Parathyroid adenoma (tissue), 2 donors: ENCODE data around the gene CCDC97.
"Not testable (repeated sequence)": the region's sequence is repeated elsewhere in the genome, so short reads cannot be mapped to it uniquely, and the experiment has no call there.

Source experiments
- H2AFZ ChIP-seq: fragments of 300-600 bp; sonication (generic); one replicate; pipeline ENCODE4 v1.7.0; 2017; ENCODE audit warnings: antibody characterized with exemption, mild to moderate bottlenecking
- H3K27ac ChIP-seq: fragments of 300-600 bp; sonication (generic); one replicate; pipeline ENCODE4 v1.7.0; 2017
- H3K27me3 ChIP-seq: fragments of 300-600 bp; sonication (generic); one replicate; pipeline ENCODE4 v1.7.0; 2017; ENCODE audit warnings: low read length; ENCODE audit not compliant: control insufficient read depth, insufficient read depth
- H3K36me3 ChIP-seq: fragments of 300-600 bp; sonication (generic); one replicate; pipeline ENCODE4 v1.7.0; 2017; ENCODE audit warnings: low read length; ENCODE audit not compliant: control insufficient read depth, insufficient read depth
- H3K4me1 ChIP-seq: fragments of 300-600 bp; sonication (generic); one replicate; pipeline ENCODE4 v1.7.0; 2017; ENCODE audit warnings: control low read depth
- H3K4me2 ChIP-seq: fragments of 300-600 bp; sonication (generic); one replicate; pipeline ENCODE4 v1.7.0; 2017; ENCODE audit warnings: low read length
- H3K4me3 ChIP-seq: fragments of 300-600 bp; sonication (generic); one replicate; pipeline ENCODE4 v1.7.0; 2017; ENCODE audit warnings: low read depth, low read length
- H3K79me2 ChIP-seq: fragments of 300-600 bp; sonication (generic); one replicate; pipeline ENCODE4 v1.7.0; 2017; ENCODE audit warnings: control low read depth
- H3K9ac ChIP-seq: fragments of 300-600 bp; sonication (generic); one replicate; pipeline ENCODE4 v1.7.0; 2017; ENCODE audit warnings: mild to moderate bottlenecking
- H3K9me3 ChIP-seq: fragments of 300-600 bp; sonication (generic); one replicate; pipeline ENCODE4 v1.7.0; 2017; ENCODE audit warnings: low read length; ENCODE audit not compliant: control insufficient read depth
- TF ChIP-seq, protein P1 (sequence below): fragments of 300-600 bp; sonication (generic); IDR thresholded peaks from one replicate; pipeline ENCODE4 v1.7.0; 2017; ENCODE audit warnings: antibody characterized with exemption, mild to moderate bottlenecking
- donor health status: primary hyperparathyroidism.

Gene CCDC97

DNA sequence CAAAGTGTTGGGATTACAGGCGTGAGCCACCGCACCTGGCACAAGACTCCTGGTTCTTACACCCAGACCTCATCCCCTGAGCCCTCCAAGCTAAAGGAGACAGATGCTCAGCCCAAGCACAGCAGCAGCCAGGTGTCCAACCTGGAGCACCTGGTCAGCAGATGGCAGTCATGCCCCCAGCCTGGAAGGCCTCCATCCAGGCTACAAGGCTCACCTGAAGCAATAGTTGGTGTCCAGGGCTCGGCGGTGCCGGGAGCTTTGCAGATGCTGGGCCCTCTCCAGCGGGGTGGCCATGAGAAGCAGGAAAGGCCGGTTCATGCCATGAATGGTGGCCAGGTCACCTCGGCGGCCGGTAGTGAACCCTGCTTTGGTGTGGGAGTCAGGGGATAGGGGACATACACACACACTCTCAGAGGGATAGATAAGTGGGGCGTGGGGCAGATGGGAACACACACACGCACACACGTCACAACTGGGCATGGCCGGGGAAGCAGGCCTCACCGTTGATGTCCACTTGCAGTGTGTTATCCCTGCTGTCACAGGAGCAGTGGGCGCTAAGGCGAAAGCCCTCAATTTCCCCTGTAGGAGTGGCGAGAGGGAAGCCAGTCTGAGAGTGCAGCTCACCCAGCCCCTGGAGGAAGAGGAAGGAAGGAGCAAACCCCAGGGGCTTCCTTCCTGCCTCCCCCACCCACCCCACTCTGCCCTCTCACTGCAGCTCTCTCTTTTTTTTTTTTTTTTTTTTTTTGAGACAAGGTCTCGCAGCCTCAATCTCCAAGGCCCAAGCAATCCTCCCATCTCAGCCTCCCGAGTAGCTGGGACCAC, 31.9 kb downstream of the CCDC97 start:
- Histone ChIP-seq H3K4me1 (no peaks in the 10 kb centered on the region), H3K79me2 (no peaks in the 10 kb centered on the region), H3K4me2 (no peak overlapping the region), H3K36me3 (no peaks in the 10 kb centered on the region), H2AFZ (peak overlapping the region; percentile 56), H3K4me3 (no peak overlapping the region), H3K9ac (no peak overlapping the region), H3K27ac (no peak overlapping the region), H3K27me3 (no peaks in the 10 kb centered on the region), H3K9me3 (no peaks in the 10 kb centered on the region)
- TF ChIP-seq, protein P1, sequence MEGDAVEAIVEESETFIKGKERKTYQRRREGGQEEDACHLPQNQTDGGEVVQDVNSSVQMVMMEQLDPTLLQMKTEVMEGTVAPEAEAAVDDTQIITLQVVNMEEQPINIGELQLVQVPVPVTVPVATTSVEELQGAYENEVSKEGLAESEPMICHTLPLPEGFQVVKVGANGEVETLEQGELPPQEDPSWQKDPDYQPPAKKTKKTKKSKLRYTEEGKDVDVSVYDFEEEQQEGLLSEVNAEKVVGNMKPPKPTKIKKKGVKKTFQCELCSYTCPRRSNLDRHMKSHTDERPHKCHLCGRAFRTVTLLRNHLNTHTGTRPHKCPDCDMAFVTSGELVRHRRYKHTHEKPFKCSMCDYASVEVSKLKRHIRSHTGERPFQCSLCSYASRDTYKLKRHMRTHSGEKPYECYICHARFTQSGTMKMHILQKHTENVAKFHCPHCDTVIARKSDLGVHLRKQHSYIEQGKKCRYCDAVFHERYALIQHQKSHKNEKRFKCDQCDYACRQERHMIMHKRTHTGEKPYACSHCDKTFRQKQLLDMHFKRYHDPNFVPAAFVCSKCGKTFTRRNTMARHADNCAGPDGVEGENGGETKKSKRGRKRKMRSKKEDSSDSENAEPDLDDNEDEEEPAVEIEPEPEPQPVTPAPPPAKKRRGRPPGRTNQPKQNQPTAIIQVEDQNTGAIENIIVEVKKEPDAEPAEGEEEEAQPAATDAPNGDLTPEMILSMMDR = peak; percentile 77

DNA sequence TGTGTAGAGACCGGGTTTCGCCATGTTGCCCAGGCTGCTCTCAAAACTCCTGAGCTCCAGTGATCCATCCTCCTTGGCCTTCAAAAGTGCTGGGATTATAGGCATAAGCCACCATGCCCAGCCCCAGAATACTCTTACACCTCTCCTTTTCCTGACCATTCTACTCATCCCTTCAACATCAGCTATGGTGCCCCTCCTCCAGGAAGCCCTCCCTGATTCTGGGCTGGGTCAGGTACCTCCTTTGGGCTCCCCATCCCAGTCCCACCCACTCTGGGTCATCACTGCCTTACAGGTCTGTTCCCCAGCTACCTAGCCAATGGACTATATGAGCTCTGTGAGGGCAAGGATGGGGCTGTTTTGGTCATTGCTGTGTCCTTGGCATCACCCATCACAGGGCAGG, 34.2 kb downstream of the CCDC97 start:
- no peaks in the 10 kb centered on the region for H3K79me2 ChIP-seq
- H3K36me3 ChIP-seq = no peaks in the 10 kb centered on the region
- no peak overlapping the region for H3K9ac ChIP-seq
- no peaks in the 10 kb centered on the region for H3K4me1 ChIP-seq
- H3K27ac ChIP-seq = no peak overlapping the region
- no peak overlapping the region for H2AFZ ChIP-seq
- TF ChIP-seq, protein P1 = no peak
- no peak overlapping the region for H3K4me2 ChIP-seq
- no peak overlapping the region for H3K4me3 ChIP-seq
- H3K9me3 ChIP-seq = no peaks in the 10 kb centered on the region
- no peaks in the 10 kb centered on the region for H3K27me3 ChIP-seq

DNA sequence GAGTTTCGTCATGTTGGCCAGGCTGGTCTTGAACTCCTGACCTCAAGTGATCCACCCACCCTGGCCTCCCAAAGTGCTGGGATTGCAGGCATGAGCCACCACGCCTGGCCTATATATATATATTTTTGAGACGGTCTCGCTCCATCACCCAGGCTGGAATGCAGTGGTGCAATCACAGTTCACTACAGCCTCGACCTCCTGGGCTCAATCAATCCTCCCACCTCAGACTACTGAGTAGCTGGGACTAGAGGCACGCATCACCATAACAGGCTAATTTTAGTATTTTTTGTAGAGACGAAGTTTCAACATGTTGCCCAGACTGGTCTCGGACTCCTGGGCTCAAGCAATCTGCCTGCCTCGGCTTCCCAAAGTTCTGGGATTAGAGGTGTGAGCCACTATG, 36.9 kb downstream of the CCDC97 start:
- not testable (repeated sequence) for H3K4me2 ChIP-seq, H3K4me1 ChIP-seq, H2AFZ ChIP-seq, H3K36me3 ChIP-seq, H3K4me3 ChIP-seq, H3K27me3 ChIP-seq, H3K9me3 ChIP-seq, H3K9ac ChIP-seq, H3K79me2 ChIP-seq, H3K27ac ChIP-seq

- no peaks in the 10 kb centered on the region for H3K36me3 ChIP-seq
- no peaks in the 10 kb centered on the region for H3K4me1 ChIP-seq
- peak overlapping the region; percentile 77 for H3K4me3 ChIP-seq
- no peak overlapping the region for H3K9ac ChIP-seq
- no peaks in the 10 kb centered on the region for H3K27me3 ChIP-seq
- peak overlapping the region; percentile 97 for H3K4me2 ChIP-seq
- no peaks in the 10 kb centered on the region for H3K9me3 ChIP-seq
- TF ChIP-seq, protein P1 = no peak
- H3K27ac ChIP-seq = peak overlapping the region; percentile 19
- peak overlapping the region; percentile 73 for H2AFZ ChIP-seq
- no peaks in the 10 kb centered on the region for H3K79me2 ChIP-seq
These were observed 40.9 kb downstream of the CCDC97 start for GRCh38 chr19:41350735-41351338.

DNA sequence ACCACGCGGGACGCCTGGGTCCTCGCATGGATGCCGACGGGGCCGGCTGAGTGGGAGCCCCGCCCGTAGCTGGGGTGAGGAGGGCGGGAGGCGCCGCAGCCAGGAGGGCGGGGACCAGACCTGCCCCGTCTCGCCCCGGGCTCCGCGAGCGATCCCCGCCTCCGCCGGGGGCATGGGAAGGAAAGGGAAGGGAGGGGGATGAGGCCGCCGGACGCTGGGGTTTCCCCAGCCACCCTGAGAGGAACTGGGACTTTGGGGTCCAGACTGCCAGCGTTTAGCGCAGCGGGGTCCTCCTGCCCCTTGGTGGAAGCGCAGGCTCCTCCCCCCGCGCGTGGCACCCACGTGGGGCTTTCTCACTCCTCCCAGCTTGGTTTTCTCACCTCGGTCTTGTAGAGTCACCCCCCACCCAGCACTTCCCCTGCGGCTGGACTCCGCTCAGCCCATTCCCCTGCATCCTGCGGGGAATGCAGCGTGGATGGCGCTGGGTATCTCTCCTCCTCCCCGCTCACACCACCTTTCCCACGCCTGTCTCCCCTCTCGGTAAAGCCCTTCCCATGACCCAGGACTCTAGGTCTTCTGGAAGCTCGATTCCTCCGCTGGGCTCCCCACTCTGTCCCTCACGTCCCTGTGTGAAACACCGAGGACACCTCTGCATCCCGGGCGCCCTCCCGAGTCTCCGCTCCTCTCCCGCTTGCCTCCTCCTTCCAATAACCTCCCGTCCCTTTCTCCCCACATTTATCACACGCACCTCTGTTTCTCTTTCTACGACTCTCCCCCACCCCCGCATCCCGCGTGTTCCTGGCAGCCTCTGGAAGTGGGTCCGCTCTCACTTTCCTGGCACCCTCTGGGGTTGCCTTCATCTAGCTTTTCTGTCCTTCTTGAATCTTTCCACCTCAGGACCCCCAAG, 41.6 kb downstream of the CCDC97 start:
- H2AFZ ChIP-seq = peak overlapping the region; percentile 73
- H3K9ac ChIP-seq = no peak overlapping the region

More for the DNA sequence above, 41.6 kb downstream of the CCDC97 start:
- H3K79me2 ChIP-seq = no peaks in the 10 kb centered on the region
- H3K4me2 ChIP-seq = peak overlapping the region; percentile 97
- H3K27ac ChIP-seq = peak overlapping the region; percentile 19
- no peaks in the 10 kb centered on the region for H3K27me3 ChIP-seq
- H3K9me3 ChIP-seq = no peaks in the 10 kb centered on the region
- TF ChIP-seq, protein P1 = no peak
- H3K36me3 ChIP-seq = no peaks in the 10 kb centered on the region
- H3K4me1 ChIP-seq = no peaks in the 10 kb centered on the region
- H3K4me3 ChIP-seq = peak overlapping the region; percentile 77
